Right lobe of liver (tissue), 4 donors: Measurements from ENCODE around the gene HIPK3.

ENCODE experiments used
- CTCF ChIP-seq, 4 donors: fragments of 200-600 bp in 3 of 4; fragments of 450-650 bp in 1 of 4; IDR thresholded peaks; one replicate each; pipeline versions ENCODE4 v1.5.1 to v1.8.0; 2016 to 2022; ENCODE audit warnings: antibody characterized with exemption in 4 of 4, mild to moderate bottlenecking in 2 of 4
- POLR2A ChIP-seq: fragments of 450-650 bp; IDR thresholded peaks from one replicate; pipeline ENCODE4 v1.6.1; 2017; ENCODE audit warnings: antibody characterized with exemption, mild to moderate bottlenecking
- donor health status: DM: no; HTN: no; CAD: no.
- donor health status: DM: no; HTN: no; CAD: no.
- donor health status: DM: no; HTN: yes; CAD: no.

DNA sequence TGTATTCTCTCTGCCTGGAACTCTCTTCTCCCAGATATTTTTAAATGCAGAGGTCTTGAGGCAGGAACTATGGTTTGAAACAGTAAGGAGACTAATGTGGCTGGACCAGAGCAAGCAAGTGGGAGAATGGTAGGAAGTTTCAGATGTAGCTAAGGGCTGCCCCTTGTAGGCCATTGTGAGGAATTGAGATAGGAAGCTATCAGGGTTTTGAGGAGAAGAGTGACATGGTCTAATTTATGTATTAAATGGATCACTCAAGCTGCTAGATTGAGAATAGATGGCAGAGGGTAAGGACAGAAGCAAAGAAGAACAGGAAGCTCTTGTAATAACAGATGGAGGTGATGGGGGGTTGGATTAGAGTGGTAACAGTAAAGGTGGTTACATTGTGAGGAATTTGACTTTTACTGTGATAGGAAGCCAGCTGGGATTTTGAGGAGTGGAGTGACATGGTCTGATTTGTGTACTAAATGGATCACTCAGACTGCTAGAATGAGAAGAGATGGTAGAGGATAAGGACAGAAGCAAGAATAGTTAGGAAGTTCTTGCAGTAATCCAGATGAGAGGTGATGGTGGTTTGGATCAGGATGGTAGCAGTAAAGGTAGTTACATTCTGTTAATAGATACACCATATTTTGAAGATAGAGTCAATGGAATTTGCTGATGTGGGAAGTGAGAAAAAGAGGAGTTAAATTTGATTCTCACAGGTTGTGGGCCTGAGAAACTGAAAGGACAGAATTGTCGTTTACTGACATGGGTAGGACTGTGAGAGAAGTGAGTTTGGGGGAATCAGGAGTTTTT lies 63.0 kb downstream of the HIPK3 start:
- no peak for TF ChIP-seq CTCF (IDR thresholded peaks at IDR 0.05)
- no peak for TF ChIP-seq POLR2A
